ENCODE data around the gene ZNF154.

DNA sequence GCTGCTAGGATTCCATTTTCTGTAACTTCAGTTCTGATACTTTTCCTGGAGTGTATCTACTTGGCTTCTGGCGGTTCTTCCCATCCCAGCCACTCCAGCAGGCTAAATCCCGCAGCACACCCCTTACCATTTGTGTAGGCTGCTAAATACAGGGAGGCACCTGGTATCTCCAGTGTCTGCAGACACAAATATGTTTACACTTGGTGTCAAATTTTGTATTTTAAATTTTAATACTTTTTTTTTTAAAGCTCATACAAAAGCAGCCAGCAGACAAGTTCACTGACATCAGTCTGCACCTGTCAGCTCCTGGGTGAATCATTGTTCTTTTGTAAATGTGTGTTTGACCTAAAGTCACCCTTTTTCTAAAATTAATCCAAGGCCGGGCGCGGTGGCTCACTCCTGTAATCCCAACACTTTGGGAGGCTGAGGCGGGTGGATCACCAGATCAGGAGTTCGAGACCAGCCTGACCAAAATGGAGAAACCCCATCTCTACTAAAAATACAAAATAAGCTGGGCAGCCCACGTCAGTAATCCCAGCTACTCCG, 43.7 kb downstream of the ZNF154 start:
- TF ChIP-seq, protein P1, sequence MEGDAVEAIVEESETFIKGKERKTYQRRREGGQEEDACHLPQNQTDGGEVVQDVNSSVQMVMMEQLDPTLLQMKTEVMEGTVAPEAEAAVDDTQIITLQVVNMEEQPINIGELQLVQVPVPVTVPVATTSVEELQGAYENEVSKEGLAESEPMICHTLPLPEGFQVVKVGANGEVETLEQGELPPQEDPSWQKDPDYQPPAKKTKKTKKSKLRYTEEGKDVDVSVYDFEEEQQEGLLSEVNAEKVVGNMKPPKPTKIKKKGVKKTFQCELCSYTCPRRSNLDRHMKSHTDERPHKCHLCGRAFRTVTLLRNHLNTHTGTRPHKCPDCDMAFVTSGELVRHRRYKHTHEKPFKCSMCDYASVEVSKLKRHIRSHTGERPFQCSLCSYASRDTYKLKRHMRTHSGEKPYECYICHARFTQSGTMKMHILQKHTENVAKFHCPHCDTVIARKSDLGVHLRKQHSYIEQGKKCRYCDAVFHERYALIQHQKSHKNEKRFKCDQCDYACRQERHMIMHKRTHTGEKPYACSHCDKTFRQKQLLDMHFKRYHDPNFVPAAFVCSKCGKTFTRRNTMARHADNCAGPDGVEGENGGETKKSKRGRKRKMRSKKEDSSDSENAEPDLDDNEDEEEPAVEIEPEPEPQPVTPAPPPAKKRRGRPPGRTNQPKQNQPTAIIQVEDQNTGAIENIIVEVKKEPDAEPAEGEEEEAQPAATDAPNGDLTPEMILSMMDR (IDR thresholded peaks at IDR 0.05; ENCODE audit: insufficient read depth, low read length): no peak
- TF ChIP-seq, protein P2, sequence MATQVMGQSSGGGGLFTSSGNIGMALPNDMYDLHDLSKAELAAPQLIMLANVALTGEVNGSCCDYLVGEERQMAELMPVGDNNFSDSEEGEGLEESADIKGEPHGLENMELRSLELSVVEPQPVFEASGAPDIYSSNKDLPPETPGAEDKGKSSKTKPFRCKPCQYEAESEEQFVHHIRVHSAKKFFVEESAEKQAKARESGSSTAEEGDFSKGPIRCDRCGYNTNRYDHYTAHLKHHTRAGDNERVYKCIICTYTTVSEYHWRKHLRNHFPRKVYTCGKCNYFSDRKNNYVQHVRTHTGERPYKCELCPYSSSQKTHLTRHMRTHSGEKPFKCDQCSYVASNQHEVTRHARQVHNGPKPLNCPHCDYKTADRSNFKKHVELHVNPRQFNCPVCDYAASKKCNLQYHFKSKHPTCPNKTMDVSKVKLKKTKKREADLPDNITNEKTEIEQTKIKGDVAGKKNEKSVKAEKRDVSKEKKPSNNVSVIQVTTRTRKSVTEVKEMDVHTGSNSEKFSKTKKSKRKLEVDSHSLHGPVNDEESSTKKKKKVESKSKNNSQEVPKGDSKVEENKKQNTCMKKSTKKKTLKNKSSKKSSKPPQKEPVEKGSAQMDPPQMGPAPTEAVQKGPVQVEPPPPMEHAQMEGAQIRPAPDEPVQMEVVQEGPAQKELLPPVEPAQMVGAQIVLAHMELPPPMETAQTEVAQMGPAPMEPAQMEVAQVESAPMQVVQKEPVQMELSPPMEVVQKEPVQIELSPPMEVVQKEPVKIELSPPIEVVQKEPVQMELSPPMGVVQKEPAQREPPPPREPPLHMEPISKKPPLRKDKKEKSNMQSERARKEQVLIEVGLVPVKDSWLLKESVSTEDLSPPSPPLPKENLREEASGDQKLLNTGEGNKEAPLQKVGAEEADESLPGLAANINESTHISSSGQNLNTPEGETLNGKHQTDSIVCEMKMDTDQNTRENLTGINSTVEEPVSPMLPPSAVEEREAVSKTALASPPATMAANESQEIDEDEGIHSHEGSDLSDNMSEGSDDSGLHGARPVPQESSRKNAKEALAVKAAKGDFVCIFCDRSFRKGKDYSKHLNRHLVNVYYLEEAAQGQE (IDR thresholded peaks at IDR 0.05; ENCODE audit: insufficient replicate concordance, low read depth): no peak
- no peak for TF ChIP-seq POLR2AphosphoS5 (IDR thresholded peaks at IDR 0.05; ENCODE audit: low read depth)
- no peak for TF ChIP-seq SPI1 (IDR thresholded peaks at IDR 0.05; ENCODE audit: borderline replicate concordance, low read depth)

Data from HL-60 (cell line).